Activated CD4-positive, alpha-beta memory T cell treated with anti-CD3 and anti-CD28 coated beads for 36 hours (primary cell): ENCODE data around the gene TCF7L2. TPM values are rescaled to one million over a fixed set of nuclear protein-coding genes. Genes with fewer than 3 reads are reported as not detected.

Experiments used
- CTCF ChIA-PET: fragments of 350-600 bp; sonication (Branson Sonifier 250); formaldehyde crosslinking; loops from one replicate; lab custom pipeline; 2021; ENCODE audit warnings: antibody characterized with exemption, inconsistent platforms; lab: Charles Lee
- POLR2A ChIA-PET: fragments of 350-600 bp; sonication (Branson Sonifier 250); formaldehyde crosslinking; loops from one replicate; lab custom pipeline; 2021; ENCODE audit warnings: antibody characterized with exemption; lab: Charles Lee
- DNase-seq: peaks from one replicate; pipeline ENCODE4 v3.0.0-alpha.2; 2020
- H3K27ac Mint-ChIP-seq: one replicate; pipeline ENCODE4 v1.8.0; 2021; ENCODE audit warnings: mixed read lengths
- H3K27me3 Mint-ChIP-seq: one replicate; pipeline ENCODE4 v1.8.0; 2021; ENCODE audit warnings: mixed read lengths
- H3K36me3 Mint-ChIP-seq: one replicate; pipeline ENCODE4 v1.8.0; 2021; ENCODE audit warnings: mixed read lengths
- H3K4me1 Mint-ChIP-seq: one replicate; pipeline ENCODE4 v1.8.0; 2021; ENCODE audit warnings: low read depth, mixed read lengths
- H3K4me3 Mint-ChIP-seq: one replicate; pipeline ENCODE4 v1.8.0; 2021; ENCODE audit warnings: mild to moderate bottlenecking, mixed read lengths
- H3K9me3 Mint-ChIP-seq: one replicate; pipeline ENCODE4 v1.8.0; 2021; ENCODE audit warnings: mixed read lengths
- intact Hi-C: fragments of 100-400 bp; cut with micrococcal nuclease; formaldehyde crosslinking; loops from one replicate; pipeline ENCODE4 v1.15.1; 2023
- total RNA-seq, 2 experiments: library from RNA; stranded (reverse); gene quantifications; one replicate each; pipeline ENCODE4 v1.2.3, GENCODE V29; 2021

TCF7L2 gene
- total RNA-seq, 2 experiments from 2014 or later: 0.71 to 1.5 TPM

DNA sequence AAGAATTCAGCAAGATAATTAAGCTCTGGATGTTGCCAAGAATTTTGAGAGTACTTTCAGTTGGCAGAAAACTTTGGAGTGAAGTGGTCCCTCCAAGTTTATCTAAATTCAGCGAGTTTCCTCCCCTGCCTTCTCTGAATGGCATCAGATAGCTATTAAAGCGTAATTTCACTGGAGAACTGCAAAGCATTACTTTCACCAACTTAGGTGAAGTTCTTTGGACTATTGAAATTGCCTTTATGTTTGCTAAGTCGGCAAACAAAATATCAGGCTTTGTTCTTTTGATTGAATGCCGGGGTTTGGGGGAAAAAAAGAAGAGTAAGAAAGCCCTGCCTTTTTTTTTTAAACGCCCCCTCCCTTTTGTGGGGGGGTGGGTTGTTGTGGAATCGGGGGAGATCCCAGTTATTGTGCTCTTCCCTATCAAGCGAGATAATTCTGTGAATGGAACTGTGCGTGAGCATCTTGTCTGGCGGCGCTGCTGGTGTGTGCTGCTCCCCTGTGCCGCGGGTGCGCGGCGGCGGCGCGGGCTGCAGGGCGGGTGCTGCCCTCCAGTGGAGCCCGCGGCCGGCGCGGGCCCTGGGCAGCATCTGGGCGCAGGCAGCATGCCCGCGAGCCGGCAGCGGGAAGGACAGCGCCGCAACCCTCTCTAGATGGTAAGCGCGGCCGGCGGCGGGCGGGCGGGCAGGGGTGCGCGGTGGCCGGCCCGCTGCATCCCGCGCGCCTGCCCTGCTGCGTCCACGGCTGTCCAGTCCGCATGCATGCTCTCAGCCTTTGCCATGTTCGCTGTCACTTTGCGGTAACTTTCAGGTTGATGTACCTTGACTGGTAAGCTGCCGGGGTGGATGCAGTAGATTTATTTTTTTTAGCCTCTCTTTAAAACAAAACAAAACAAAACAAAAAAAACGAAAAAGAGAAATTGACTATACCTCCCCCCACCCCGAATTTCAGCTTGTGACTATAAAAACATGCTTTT lies 176.5 kb downstream of the TCF7L2 start:
- Mint-ChIP-seq H3K9me3 (no peaks in the 10 kb centered on the region), H3K4me3 (no peak overlapping the region), H3K27me3 (peaks cover 47% of the 10 kb centered on the region), H3K36me3 (no peaks in the 10 kb centered on the region), H3K4me1 (peaks cover 3% of the 10 kb centered on the region), H3K27ac (no peak overlapping the region)
- ChIA-PET CTCF (interaction anchor here (0.6 to 2.6 kb wide), 8 partner anchors 59 to 654 kb away, joined by 3 to 11 read pairs (median 4); no protein-coding TSS in a partner anchor), POLR2A (no interaction called here)
- peak; percentile 54 for DNase-seq
- intact Hi-C loops: loop anchor here (5.0 to 10.0 kb wide), 2 partner anchors 258 to 649 kb away; no protein-coding TSS in a partner anchor

DNA sequence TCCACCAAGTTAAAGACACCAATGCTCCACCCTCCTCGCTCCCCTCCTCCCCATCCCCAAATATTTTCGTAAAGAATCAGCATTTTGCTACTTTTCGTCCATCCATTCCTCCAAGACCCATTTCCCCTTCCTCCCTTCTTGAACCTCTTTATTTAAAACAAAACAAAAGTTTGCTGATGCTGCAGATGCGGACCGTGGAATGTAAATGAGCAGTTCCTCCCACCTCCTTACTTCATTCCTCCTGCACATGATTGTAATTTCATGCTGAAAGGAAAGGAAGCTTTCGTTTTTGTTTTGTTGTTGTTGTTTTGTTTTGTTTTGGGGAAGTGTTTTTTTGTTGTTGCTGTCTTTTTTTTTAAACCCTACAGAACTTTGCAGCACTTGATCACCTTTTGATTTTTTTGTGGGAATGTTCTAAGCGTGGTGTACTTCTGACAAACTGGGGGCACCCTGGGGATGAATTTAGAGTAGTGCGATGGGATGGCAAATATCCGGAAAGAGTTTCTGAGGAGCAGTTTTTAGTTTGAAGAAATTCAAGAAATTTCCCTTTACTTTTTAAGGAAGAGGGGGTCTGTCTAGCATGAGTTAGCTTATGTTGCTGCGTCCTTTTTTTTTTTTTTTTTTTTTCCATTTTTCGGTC lies 177.3 kb downstream of the TCF7L2 start:
- intact Hi-C loops: loop anchor here (5.0 to 10.0 kb wide), 2 partner anchors 257 to 650 kb away; no protein-coding TSS in a partner anchor
- H3K27me3 Mint-ChIP-seq: peaks cover 47% of the 10 kb centered on the region
- no peak for DNase-seq
- ChIA-PET CTCF (interaction anchor here (0.6 to 2.6 kb wide), 5 partner anchors 152 to 655 kb away, joined by 3 to 11 read pairs (median 4); no protein-coding TSS in a partner anchor), POLR2A (no interaction called here)
- no peak overlapping the region for H3K4me3 Mint-ChIP-seq
- no peak overlapping the region for H3K27ac Mint-ChIP-seq
- no peaks in the 10 kb centered on the region for H3K9me3 Mint-ChIP-seq
- no peaks in the 10 kb centered on the region for H3K36me3 Mint-ChIP-seq
- peaks cover 3% of the 10 kb centered on the region for H3K4me1 Mint-ChIP-seq

DNA sequence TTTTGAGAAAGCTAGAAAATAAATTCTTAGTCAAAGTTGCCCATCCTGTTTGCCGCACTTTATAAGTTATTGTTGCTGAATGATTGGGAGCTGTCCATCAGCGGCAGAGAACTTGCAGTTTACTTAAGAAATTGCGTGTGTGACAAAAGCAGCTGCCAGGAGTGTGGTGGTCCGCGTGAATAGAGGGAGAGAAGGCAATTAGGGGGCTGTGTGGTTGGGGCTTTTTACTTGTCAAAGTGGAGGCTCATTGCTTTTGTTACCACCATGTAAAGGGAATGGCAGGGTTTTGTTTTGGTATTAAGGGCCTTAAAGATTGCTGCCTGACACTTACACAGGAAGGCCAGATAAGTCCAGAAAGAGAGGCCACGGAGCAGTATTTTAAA lies 177.8 kb downstream of the TCF7L2 start:
- Mint-ChIP-seq H3K27me3 (peaks cover 47% of the 10 kb centered on the region), H3K36me3 (no peaks in the 10 kb centered on the region), H3K9me3 (no peaks in the 10 kb centered on the region), H3K27ac (no peak overlapping the region), H3K4me1 (peaks cover 3% of the 10 kb centered on the region), H3K4me3 (no peak overlapping the region)
- ChIA-PET CTCF (interaction anchor here (1.5 to 2.6 kb wide), 2 partner anchors 435 to 656 kb away, joined by 5 to 11 read pairs; no protein-coding TSS in a partner anchor), POLR2A (no interaction called here)
- intact Hi-C loops: loop anchor here (5.0 to 10.0 kb wide), 2 partner anchors 257 to 651 kb away; no protein-coding TSS in a partner anchor
- DNase-seq: no peak

DNA sequence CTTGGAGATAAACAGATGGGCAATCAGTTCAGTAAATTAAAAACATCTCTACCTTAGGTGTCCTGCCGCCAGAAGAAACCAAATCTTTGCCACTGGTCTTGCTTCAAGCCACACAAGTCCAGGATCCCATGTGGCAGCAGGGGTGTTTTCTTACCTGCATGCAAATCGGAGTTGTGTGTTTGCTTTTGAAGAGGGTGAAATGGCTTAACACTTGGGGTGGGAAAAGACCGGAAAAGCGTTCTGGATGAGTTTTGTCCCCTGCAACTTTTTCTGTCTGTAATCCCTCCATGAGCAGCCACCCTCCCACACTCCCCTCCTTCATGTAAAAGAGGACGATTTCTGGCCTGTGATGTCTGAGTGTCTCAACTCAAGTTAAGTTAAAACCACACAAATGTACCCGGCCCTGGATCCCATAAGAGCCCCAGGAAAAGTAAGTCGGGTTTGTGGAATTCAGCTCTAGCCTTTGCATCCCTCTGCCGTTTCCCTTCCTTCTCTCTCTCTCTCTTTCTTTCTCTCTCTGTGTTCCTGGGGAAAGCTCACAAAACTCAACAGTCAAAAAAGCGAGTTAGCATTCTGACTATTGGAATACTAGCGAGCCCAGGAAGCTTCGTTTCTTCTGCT lies 178.5 kb downstream of the TCF7L2 start:
- no peak overlapping the region for H3K27ac Mint-ChIP-seq
- POLR2A ChIA-PET: no interaction called here
- no peak overlapping the region for H3K4me3 Mint-ChIP-seq
- CTCF ChIA-PET: interaction anchor here (1.5 kb wide), 1 partner anchor 434 kb away, joined by 5 read pairs; no protein-coding TSS in a partner anchor
- no peaks in the 10 kb centered on the region for H3K36me3 Mint-ChIP-seq
- no peak for DNase-seq
- H3K4me1 Mint-ChIP-seq: peaks cover 3% of the 10 kb centered on the region
- intact Hi-C loops: loop anchor here (5.0 to 10.0 kb wide), 2 partner anchors 256 to 651 kb away; no protein-coding TSS in a partner anchor
- no peaks in the 10 kb centered on the region for H3K9me3 Mint-ChIP-seq
- peaks cover 45% of the 10 kb centered on the region for H3K27me3 Mint-ChIP-seq

DNA sequence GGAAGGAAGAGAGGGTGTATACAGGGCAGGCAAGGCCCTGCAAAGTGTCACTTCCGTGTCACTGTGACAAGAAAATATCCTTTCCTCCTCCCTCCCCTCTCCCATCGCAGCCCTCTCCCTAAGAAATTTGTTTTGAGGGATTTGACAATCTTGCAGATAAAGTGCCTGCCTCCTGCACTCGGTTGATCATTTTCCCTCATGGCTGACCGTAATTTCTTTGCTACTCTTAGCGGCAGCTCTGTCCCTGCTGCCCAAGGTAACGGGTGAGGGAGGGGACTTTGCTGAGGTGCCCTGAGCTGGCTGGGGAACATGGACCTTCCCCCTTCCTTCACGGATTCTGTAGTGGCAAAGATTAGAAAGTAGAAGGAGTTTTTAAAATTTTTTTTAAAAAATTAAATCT lies 179.1 kb downstream of the TCF7L2 start:
- Mint-ChIP-seq H3K27ac (no peak overlapping the region), H3K27me3 (peaks cover 42% of the 10 kb centered on the region), H3K36me3 (no peaks in the 10 kb centered on the region), H3K4me3 (no peak overlapping the region), H3K4me1 (peaks cover 3% of the 10 kb centered on the region), H3K9me3 (no peaks in the 10 kb centered on the region)
- ChIA-PET POLR2A (no interaction called here), CTCF (no interaction called here)
- DNase-seq: no peak
- intact Hi-C loops: loop anchor here (5.0 to 10.0 kb wide), 2 partner anchors 256 to 652 kb away; no protein-coding TSS in a partner anchor

DNA sequence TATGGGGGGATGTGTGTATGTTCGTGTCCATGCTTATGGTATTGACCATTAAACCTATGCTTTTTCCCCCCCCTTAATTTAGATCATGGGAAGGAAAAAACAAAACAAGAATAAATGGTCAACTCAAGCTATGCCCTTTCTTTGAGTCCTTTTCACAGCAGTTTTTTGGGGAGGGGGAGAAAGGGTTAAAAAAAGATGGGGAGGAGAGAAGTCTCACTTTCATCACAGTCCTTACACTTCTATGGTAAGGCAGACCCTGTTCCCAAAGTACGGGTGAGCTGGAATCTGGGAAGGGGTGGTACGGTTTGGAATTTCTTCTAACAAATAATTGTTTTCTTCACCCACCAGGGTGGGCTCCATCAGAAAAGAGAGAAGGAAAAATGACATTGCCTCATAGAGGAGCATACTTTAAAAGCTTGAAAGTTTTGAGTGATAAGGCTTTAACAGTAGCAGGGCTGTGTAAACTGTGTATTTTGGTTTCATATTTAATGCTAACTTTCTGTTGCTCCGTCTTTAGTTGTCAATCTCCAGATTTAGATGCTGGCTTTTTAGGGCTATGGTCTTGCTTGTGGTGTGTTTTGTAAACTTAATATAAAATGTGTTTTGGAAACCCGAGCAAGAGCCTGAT lies 180.1 kb downstream of the TCF7L2 start:
- H3K9me3 Mint-ChIP-seq: no peaks in the 10 kb centered on the region
- H3K27me3 Mint-ChIP-seq: peaks cover 38% of the 10 kb centered on the region
- no peak for DNase-seq
- ChIA-PET CTCF (no interaction called here), POLR2A (no interaction called here)
- peaks cover 3% of the 10 kb centered on the region for H3K4me1 Mint-ChIP-seq
- intact Hi-C loops: no loop called here
- H3K4me3 Mint-ChIP-seq: no peak overlapping the region
- no peaks in the 10 kb centered on the region for H3K36me3 Mint-ChIP-seq
- no peak overlapping the region for H3K27ac Mint-ChIP-seq

DNA sequence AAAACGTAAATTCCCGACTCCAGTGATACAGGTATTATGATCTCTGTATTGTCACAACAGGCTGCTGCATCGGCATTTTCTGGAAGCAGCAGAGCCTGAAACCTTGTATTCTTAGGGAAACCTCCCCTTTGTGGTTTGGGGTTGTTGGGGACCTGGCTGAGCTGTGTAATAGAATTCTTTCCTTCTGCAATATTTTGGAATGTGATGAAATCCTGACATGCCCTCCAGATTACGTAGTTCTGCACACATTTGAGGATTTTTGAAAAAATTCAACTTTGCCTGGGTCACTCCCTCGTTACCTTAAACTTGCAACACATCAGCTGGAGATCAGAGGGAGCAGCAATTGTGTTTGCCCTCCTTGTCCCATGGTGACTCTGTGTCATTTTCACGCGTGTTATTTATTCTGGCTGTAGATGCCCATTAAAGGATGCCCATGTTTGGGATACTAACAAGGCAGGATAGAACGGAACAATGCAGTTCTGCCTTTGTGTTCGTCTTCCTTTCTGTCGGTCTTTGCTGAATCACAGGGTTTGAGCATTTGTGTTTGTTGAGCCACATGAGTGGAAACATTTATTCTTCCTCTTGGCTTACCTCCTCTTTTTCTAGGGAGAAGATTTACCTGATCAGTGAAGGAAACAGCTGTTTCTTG lies 181.7 kb downstream of the TCF7L2 start:
- POLR2A ChIA-PET: no interaction called here
- Mint-ChIP-seq H3K36me3 (no peaks in the 10 kb centered on the region), H3K9me3 (no peaks in the 10 kb centered on the region)

DNA sequence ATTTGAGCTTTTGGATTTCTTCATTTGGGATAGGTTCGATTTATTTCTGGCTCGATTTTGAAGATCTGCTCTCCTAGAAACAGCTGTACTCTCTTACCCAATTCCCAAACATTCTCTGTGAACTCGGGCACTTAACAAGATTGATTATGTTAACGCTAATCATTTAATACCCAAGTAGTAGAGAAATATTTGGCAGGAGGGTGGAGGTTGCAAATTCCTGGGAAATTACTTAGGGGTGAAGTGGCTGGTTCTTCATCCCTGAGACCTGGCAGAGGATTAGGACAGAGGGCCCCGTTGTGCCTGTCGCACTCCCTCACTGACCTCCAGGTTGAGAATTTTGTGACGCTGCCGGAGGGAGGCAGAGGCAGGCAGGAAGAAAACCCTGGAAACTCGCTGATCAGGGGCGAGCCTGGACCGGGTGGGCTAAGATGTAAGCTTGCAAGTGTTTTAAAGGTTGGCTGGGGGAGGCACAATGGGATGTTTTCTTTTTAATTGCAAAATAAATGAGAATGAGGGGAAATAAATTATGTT lies 182.6 kb downstream of the TCF7L2 start:
- H3K27ac Mint-ChIP-seq: no peak overlapping the region
- intact Hi-C loops: no loop called here
- peaks cover 24% of the 10 kb centered on the region for H3K27me3 Mint-ChIP-seq
- CTCF ChIA-PET: interaction anchor here (1.2 kb wide), 1 partner anchor 252 kb away, joined by 3 read pairs; no protein-coding TSS in a partner anchor
- POLR2A ChIA-PET: no interaction called here
- no peaks in the 10 kb centered on the region for H3K36me3 Mint-ChIP-seq
- no peak for DNase-seq
- no peaks in the 10 kb centered on the region for H3K4me1 Mint-ChIP-seq
- no peak overlapping the region for H3K4me3 Mint-ChIP-seq
- no peaks in the 10 kb centered on the region for H3K9me3 Mint-ChIP-seq

More for the DNA sequence above, 181.7 kb downstream of the TCF7L2 start:
- DNase-seq: no peak
- Mint-ChIP-seq H3K27me3 (peaks cover 30% of the 10 kb centered on the region), H3K4me1 (no peaks in the 10 kb centered on the region), H3K4me3 (no peak overlapping the region), H3K27ac (no peak overlapping the region)
- CTCF ChIA-PET: interaction anchor here (1.2 kb wide), 1 partner anchor 253 kb away, joined by 3 read pairs; no protein-coding TSS in a partner anchor
- intact Hi-C loops: no loop called here

DNA sequence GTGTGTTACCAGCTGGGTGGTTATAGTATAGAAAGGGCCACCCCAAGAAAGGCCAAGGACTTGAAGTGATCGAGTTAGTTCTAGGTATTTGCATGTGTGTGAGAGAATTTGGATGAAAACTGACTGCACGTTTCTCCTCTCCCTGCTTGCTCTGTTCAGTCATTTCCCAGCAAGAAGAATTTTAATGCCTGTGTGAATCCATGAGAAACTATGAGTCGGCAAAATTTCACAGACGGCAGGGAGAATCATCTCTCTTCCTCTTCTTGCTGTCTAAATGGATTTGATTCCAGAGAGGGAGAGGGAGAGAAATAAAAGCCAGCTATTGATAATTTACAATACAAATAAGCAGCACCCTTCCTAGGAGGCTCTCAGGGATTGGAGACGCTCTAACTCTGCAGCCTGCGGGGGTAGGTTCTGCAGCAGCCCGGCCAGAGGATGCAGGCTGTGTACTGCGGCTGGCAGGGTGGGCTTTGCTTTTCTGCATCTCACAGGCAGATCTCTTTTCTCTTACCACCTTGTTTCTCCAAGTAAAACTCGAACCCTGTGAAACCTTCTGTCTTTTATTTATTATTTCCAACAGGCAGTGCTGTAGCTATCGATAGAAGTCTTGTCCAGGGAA lies 183.6 kb downstream of the TCF7L2 start:
- no peak for DNase-seq
- Mint-ChIP-seq H3K27me3 (peaks cover 16% of the 10 kb centered on the region), H3K9me3 (no peaks in the 10 kb centered on the region), H3K4me1 (no peaks in the 10 kb centered on the region), H3K4me3 (no peak overlapping the region), H3K27ac (no peak overlapping the region), H3K36me3 (no peaks in the 10 kb centered on the region)
- CTCF ChIA-PET: no interaction called here
- POLR2A ChIA-PET: no interaction called here
- intact Hi-C loops: no loop called here

DNA sequence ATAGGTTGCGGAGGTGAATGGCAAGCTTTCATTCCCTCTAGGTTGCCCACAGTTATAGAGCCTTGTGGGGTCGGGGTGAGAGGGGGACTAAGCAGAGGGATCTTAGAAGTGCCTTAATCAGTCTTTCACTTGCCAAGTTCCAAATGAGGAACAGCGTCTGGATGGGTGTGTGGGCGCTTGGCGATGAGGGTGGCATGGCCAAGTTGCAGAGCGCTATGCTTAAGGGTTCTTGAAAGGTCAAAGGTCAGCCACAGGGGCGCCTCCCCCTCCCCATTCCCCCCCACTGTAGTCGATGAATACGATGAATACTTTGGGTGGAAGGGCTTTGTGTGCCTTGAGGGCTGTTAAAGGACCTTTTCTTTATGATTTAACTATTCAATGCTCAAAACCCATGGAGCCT lies 185.0 kb downstream of the TCF7L2 start:
- Mint-ChIP-seq H3K4me1 (no peaks in the 10 kb centered on the region), H3K27me3 (peaks cover 7% of the 10 kb centered on the region), H3K4me3 (no peak overlapping the region), H3K27ac (no peak overlapping the region), H3K36me3 (no peaks in the 10 kb centered on the region), H3K9me3 (no peaks in the 10 kb centered on the region)
- ChIA-PET CTCF (no interaction called here), POLR2A (no interaction called here)
- DNase-seq: no peak
- intact Hi-C loops: no loop called here
